HCT116 (cell line): ENCODE results near the gene ATP13A2. TPM values are rescaled to one million over a fixed set of nuclear protein-coding genes. Genes with fewer than 3 reads are reported as not detected.
A peak's percentile ranks its signal among the peaks of the same experiment; 100 is the strongest.

Source experiments
- ATAC-seq: fragments of 200-7000 bp; cut with Tn5 transposase; 2 replicates; pipeline ENCODE4 v1.9.1; 2020; ENCODE audit warnings: mild to moderate bottlenecking, moderate library complexity
- BruUV-seq: library from RNA; stranded (reverse); fragments of 400-500 nt; replicated peaks from 2 replicates; lab custom pipeline; 2021; lab: Mats Ljungman, UMichigan
- CTCF ChIA-PET: fragments of 300-600 bp; sonication (Branson Sonifier 250); formaldehyde crosslinking; loops from one replicate; lab custom pipeline; 2021; ENCODE audit warnings: antibody characterized with exemption; lab: Charles Lee
- POLR2A ChIA-PET: fragments of 300-600, 350-600 bp; sonication (Branson Sonifier 250); formaldehyde crosslinking; loops from one replicate; lab custom pipeline; 2021; ENCODE audit warnings: antibody characterized with exemption; lab: Charles Lee
- RAD21 ChIA-PET, 2 experiments: fragments of 300-600 bp; sonication (Branson Sonifier 250); formaldehyde crosslinking; loops; one replicate each; lab custom pipeline; 2023; ENCODE audit warnings: low total read pairs in 2 of 2; ENCODE audit not compliant: uncharacterized antibody in 2 of 2, unreplicated experiment in 2 of 2, low non-redundant PET in 1 of 2; lab: Charles Lee
- DNase-seq: peaks from one replicate; pipeline ENCODE4 v3.0.0-alpha.2; 2010; ENCODE audit warnings: low read depth, low spot score
- H2AFZ ChIP-seq: fragments of 200-600 bp; shearing (Covaris generic), sonication (generic); 2 replicates; pipeline ENCODE4 v1.6.1; 2017; ENCODE audit warnings: low read depth, mixed run types, mixed read lengths, antibody characterized with exemption, low read length; ENCODE audit not compliant: poor library complexity, severe bottlenecking
- H3K27ac ChIP-seq: 2 replicates; pipeline ENCODE4 v1.5.1; 2012; ENCODE audit warnings: low read depth, low read length
- H3K27me3 ChIP-seq: fragments of 200-600 bp; sonication (generic); 2 replicates; pipeline ENCODE4 v1.6.1; 2016; ENCODE audit warnings: mixed run types, low read length, mixed read lengths; ENCODE audit not compliant: insufficient read depth
- H3K36me3 ChIP-seq, 2 experiments: fragments of 200-500 bp in 1 of 2; fragments of 200-600 bp in 1 of 2; sonication (Bioruptor generic) in 1 of 2; sonication (generic) in 1 of 2; 2 replicates each; pipeline versions ENCODE4 v1.5.1 to v1.6.1; 2014 to 2016; ENCODE audit warnings: low read length in 2 of 2, inconsistent platforms in 1 of 2, mixed read lengths in 1 of 2, mixed run types in 1 of 2; ENCODE audit not compliant: insufficient read depth in 2 of 2, control insufficient read depth in 1 of 2
- H3K4me1 ChIP-seq, 2 experiments: fragments of 200-600 bp in 1 of 2; sonication (generic) in 1 of 2; 2 replicates each; pipeline versions ENCODE4 v1.5.1 to v1.6.1; 2012 to 2017; ENCODE audit warnings: low read length in 2 of 2, inconsistent platforms in 1 of 2, mild to moderate bottlenecking in 1 of 2, mixed read lengths in 1 of 2, mixed run types in 1 of 2, moderate library complexity in 1 of 2; ENCODE audit not compliant: insufficient read depth in 2 of 2, control insufficient read depth in 1 of 2
- H3K4me2 ChIP-seq: fragments of 200-600 bp; sonication (generic); 2 replicates; pipeline ENCODE4 v1.6.1; 2017; ENCODE audit warnings: mixed run types, low read length, mixed read lengths
- H3K4me3 ChIP-seq, 2 experiments: fragments of 200-600 bp in 1 of 2; sonication (generic) in 1 of 2; replicated peaks in 1 of 2; 2 replicates each; pipeline ENCODE4 v1.5.1; 2011 to 2016; ENCODE audit warnings: low read length in 2 of 2, control low read depth in 1 of 2, low read depth in 1 of 2, mild to moderate bottlenecking in 1 of 2, mixed read lengths in 1 of 2, mixed run types in 1 of 2
- H3K79me2 ChIP-seq: fragments of 200-600 bp; sonication (generic); 2 replicates; pipeline ENCODE4 v1.6.1; 2017; ENCODE audit warnings: mild to moderate bottlenecking, mixed run types, low read length, moderate library complexity, mixed read lengths; ENCODE audit not compliant: insufficient read depth
- H3K9ac ChIP-seq: fragments of 200-600 bp; sonication (generic); 2 replicates; pipeline ENCODE4 v1.6.1; 2016; ENCODE audit warnings: low read length, mixed read lengths
- H3K9me2 ChIP-seq: fragments of 200-600 bp; sonication (generic), shearing (Covaris generic); 2 replicates; pipeline ENCODE4 v1.6.1; 2017; ENCODE audit warnings: mixed run types, mild to moderate bottlenecking, moderate library complexity; ENCODE audit not compliant: insufficient read depth
- H3K9me3 ChIP-seq, 2 experiments: fragments of 200-500 bp in 1 of 2; fragments of 200-600 bp in 1 of 2; sonication (Bioruptor generic) in 1 of 2; sonication (generic) in 1 of 2; 2 replicates each; pipeline ENCODE4 v1.6.1; 2014 to 2017; ENCODE audit warnings: low read length in 2 of 2, mixed read lengths in 2 of 2, inconsistent platforms in 1 of 2, low read depth in 1 of 2, mild to moderate bottlenecking in 1 of 2, mixed run types in 1 of 2, moderate library complexity in 1 of 2; ENCODE audit not compliant: control insufficient read depth in 1 of 2, insufficient read depth in 1 of 2
- H4K20me1 ChIP-seq: fragments of 200-600 bp; sonication (generic), shearing (Covaris generic); 2 replicates; pipeline ENCODE4 v1.6.1; 2017; ENCODE audit warnings: mixed run types, mild to moderate bottlenecking, moderate library complexity; ENCODE audit not compliant: insufficient read depth
- EZH2 ChIP-seq: fragments of 200-600 bp; sonication (generic); IDR thresholded peaks from 2 replicates; pipeline ENCODE4 v1.6.1; 2017; ENCODE audit warnings: antibody characterized with exemption, mixed run types
- EZH2phosphoT487 ChIP-seq: fragments of 200-600 bp; IDR thresholded peaks from 2 replicates; pipeline ENCODE4 v1.6.1; 2018; ENCODE audit warnings: antibody characterized with exemption, borderline replicate concordance
- POLR2A ChIP-seq: IDR thresholded peaks from 2 replicates; pipeline ENCODE4 v1.7.0; 2011; ENCODE audit warnings: borderline replicate concordance; ENCODE audit not compliant: insufficient read depth, insufficient read length; ENCODE audit errors: extremely low read depth
- POLR2AphosphoS5 ChIP-seq: IDR thresholded peaks from 2 replicates; pipeline ENCODE4 v1.6.1; 2011; ENCODE audit warnings: mild to moderate bottlenecking, low read depth, low read length, moderate library complexity
- SIN3A ChIP-seq: IDR thresholded peaks from 2 replicates; pipeline ENCODE4 v1.6.1; 2012; ENCODE audit warnings: low read depth
- TCF7L2 ChIP-seq: IDR thresholded peaks from 2 replicates; pipeline ENCODE4 v1.7.0; 2011; ENCODE audit warnings: borderline replicate concordance, inconsistent platforms; ENCODE audit not compliant: insufficient read depth, insufficient read length; ENCODE audit errors: extremely low read depth
- YY1 ChIP-seq: IDR thresholded peaks from 2 replicates; pipeline ENCODE4 v1.6.1; 2011; ENCODE audit warnings: low read length, low read depth, moderate library complexity, mild to moderate bottlenecking; ENCODE audit not compliant: insufficient replicate concordance; ENCODE audit errors: extremely low read depth
- ZFX ChIP-seq: fragments of 450-650 bp; IDR thresholded peaks from 2 replicates; pipeline ENCODE4 v1.6.1; 2017
- ZNF274 ChIP-seq: fragments of 200-500 bp; sonication (Bioruptor generic); IDR thresholded peaks from 2 replicates; pipeline ENCODE4 v1.6.1; 2014; ENCODE audit warnings: mild to moderate bottlenecking, low read depth, low read length, inconsistent platforms
- intact Hi-C: fragments of 100-400 bp; cut with micrococcal nuclease; formaldehyde crosslinking; loops from 2 replicates; pipeline ENCODE4 v1.10.0; 2022
- total RNA-seq: library from RNA; stranded (reverse); gene quantifications from one replicate; pipeline ENCODE4 v1.2.1, GENCODE V29; 2021; ENCODE audit not compliant: unreplicated experiment
- TF ChIP-seq, protein P1 (sequence below), 3 experiments: fragments of 200-600 bp in 1 of 3; sonication (generic) in 1 of 3; IDR thresholded peaks in 2 of 3; conservative IDR thresholded peaks in 1 of 3; 2 replicates each; pipeline ENCODE4 v1.5.1; 2012 to 2017; ENCODE audit warnings: low read depth in 2 of 3, low read length in 2 of 3, antibody characterized with exemption in 1 of 3, borderline replicate concordance in 1 of 3, control low read depth in 1 of 3, mild to moderate bottlenecking in 1 of 3, mixed read lengths in 1 of 3, mixed run types in 1 of 3, moderate library complexity in 1 of 3; ENCODE audit not compliant: insufficient read depth in 1 of 3
- TF ChIP-seq, protein P2 (sequence below): IDR thresholded peaks from 2 replicates; pipeline ENCODE4 v1.6.1; 2012
- TF ChIP-seq, protein P3 (sequence below): IDR thresholded peaks from 2 replicates; pipeline ENCODE4 v1.6.1; 2012; ENCODE audit warnings: low read depth
- TF ChIP-seq, protein P4 (sequence below): IDR thresholded peaks from 2 replicates; pipeline ENCODE4 v1.6.1; 2012

ATP13A2 gene
- total RNA-seq, 1 experiment from 2014 or later = 60.5 TPM

DNA sequence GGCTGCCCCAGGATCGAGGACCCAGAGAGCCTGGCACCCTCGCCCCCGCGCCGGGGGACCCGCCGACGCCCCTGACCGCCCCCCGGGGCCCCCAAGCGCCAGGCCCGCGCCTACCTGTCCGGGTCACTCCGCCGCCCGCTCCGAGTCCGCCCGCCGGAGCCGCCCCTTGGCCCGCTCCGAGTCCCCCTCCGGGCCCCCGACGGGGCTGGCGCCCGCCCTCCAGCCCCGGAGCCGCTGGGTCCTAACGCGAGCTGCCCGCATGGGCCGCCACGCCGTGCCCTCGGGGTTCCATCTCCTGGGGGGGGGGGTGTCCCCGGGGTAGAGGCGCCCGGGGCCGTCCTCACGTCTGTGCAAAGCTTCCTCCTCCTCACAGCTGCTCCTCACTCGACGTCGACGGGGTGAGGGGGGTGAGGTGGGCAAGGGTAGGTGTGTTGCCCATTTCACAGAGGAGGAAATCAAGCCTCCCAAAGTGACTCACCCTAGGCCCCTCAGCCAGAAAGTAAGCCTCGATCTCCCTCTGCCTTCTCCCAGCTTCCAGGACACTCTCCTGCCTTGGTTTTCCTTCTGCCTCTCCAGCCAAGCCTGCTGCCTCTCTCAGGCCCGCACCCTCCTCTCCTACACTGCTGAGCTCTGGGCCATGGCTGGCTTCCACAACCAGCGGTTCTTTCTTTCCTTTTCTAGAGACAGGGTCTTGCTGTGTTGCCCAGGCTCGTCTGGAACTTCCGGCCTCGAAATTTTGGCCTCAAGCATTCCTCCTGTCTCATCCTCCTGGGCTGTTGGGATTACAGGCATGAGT lies 31.1 kb downstream of the ATP13A2 start, which contains the start of gene MFAP2:
Gene MFAP2, minus strand, starts transcription at position 148 of the 796 bp plus-strand sequence. CDS start 2,347 bp downstream, outside the sequence.
- Histone ChIP-seq H4K20me1 (no peaks in the 10 kb centered on the region), H3K9me2 (no peaks in the 10 kb centered on the region), H3K27ac (peak within 1 kb of the TSS; percentile 73), H3K4me2 (peak within 1 kb of the TSS; percentile 79), H3K79me2 (peaks cover 30% of the 10 kb centered on the region; the same call in 1 of the 2 replicates), H2AFZ (peak within 1 kb of the TSS; percentile 22), H3K4me3 (peak within 1 kb of the TSS; percentile 77 to 79), H3K27me3 (no peaks in the 10 kb centered on the region), H3K9ac (peak within 1 kb of the TSS; percentile 94), H3K36me3 (peaks cover 0 to 5% of the 10 kb centered on the region in 2 experiments; a peak in 2 of 4 replicates), H3K9me3 (no peaks in the 10 kb centered on the region), H3K4me1 (peaks cover 19 to 47% of the 10 kb centered on the region in 2 experiments)
- POLR2A ChIA-PET = interaction anchor here (1.2 to 1.4 kb wide), 2 partner anchors 14 to 19 kb away, joined by 3 read pairs; no protein-coding TSS in a partner anchor
- peak; percentile 81 for ATAC-seq
- BruUV-seq = no TSS peak
- CTCF ChIA-PET = interaction anchor here (0.9 to 1.6 kb wide), 3 partner anchors 17 to 360 kb away, joined by 3 to 8 read pairs (median 3); no protein-coding TSS in a partner anchor
- RAD21 ChIA-PET = no interaction called here
- intact Hi-C loops = no loop called here
- TF ChIP-seq EZH2phosphoT487 (no peak), ZFX (peak; percentile 39; the same call in 1 of the 2 replicates), EZH2 (no peak), TCF7L2 (peak; percentile 20), ZNF274 (no peak), YY1 (peak; percentile 67), POLR2AphosphoS5 (peak; percentile 82), SIN3A (no peak), POLR2A (no peak)
- TF ChIP-seq, protein P1, sequence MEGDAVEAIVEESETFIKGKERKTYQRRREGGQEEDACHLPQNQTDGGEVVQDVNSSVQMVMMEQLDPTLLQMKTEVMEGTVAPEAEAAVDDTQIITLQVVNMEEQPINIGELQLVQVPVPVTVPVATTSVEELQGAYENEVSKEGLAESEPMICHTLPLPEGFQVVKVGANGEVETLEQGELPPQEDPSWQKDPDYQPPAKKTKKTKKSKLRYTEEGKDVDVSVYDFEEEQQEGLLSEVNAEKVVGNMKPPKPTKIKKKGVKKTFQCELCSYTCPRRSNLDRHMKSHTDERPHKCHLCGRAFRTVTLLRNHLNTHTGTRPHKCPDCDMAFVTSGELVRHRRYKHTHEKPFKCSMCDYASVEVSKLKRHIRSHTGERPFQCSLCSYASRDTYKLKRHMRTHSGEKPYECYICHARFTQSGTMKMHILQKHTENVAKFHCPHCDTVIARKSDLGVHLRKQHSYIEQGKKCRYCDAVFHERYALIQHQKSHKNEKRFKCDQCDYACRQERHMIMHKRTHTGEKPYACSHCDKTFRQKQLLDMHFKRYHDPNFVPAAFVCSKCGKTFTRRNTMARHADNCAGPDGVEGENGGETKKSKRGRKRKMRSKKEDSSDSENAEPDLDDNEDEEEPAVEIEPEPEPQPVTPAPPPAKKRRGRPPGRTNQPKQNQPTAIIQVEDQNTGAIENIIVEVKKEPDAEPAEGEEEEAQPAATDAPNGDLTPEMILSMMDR (IDR thresholded peaks at IDR 0.05 in 2 of 3, conservative IDR thresholded peaks at IDR 0.05 in 1 of 3; ENCODE audit: borderline replicate concordance in 1 of 3, insufficient read depth in 1 of 3, low read depth in 2 of 3, low read length in 2 of 3) = no peak
- TF ChIP-seq, protein P2, sequence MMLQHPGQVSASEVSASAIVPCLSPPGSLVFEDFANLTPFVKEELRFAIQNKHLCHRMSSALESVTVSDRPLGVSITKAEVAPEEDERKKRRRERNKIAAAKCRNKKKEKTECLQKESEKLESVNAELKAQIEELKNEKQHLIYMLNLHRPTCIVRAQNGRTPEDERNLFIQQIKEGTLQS = no peak
- TF ChIP-seq, protein P3, sequence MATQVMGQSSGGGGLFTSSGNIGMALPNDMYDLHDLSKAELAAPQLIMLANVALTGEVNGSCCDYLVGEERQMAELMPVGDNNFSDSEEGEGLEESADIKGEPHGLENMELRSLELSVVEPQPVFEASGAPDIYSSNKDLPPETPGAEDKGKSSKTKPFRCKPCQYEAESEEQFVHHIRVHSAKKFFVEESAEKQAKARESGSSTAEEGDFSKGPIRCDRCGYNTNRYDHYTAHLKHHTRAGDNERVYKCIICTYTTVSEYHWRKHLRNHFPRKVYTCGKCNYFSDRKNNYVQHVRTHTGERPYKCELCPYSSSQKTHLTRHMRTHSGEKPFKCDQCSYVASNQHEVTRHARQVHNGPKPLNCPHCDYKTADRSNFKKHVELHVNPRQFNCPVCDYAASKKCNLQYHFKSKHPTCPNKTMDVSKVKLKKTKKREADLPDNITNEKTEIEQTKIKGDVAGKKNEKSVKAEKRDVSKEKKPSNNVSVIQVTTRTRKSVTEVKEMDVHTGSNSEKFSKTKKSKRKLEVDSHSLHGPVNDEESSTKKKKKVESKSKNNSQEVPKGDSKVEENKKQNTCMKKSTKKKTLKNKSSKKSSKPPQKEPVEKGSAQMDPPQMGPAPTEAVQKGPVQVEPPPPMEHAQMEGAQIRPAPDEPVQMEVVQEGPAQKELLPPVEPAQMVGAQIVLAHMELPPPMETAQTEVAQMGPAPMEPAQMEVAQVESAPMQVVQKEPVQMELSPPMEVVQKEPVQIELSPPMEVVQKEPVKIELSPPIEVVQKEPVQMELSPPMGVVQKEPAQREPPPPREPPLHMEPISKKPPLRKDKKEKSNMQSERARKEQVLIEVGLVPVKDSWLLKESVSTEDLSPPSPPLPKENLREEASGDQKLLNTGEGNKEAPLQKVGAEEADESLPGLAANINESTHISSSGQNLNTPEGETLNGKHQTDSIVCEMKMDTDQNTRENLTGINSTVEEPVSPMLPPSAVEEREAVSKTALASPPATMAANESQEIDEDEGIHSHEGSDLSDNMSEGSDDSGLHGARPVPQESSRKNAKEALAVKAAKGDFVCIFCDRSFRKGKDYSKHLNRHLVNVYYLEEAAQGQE = no peak
- TF ChIP-seq, protein P4, sequence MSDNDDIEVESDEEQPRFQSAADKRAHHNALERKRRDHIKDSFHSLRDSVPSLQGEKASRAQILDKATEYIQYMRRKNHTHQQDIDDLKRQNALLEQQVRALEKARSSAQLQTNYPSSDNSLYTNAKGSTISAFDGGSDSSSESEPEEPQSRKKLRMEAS = peak; percentile 71
- no peak for DNase-seq
